Hematopoietic multipotent progenitor cell treated with erythropoietin and hydrocortisone succinate and interleukin-3 and kit ligand, for 17 days (in vitro differentiated cells): ENCODE results near the gene AGAP1.

Experiments used
- DNase-seq: peaks from one replicate; pipeline ENCODE4 v3.0.0-alpha.2; 2015; ENCODE audit warnings: low spot score

AGAP1 gene

GRCh38 chr2:235850289-235850688, 356.4 kb downstream of the AGAP1 start:
- DNase-seq: no peak

- DNase-seq: no peak
Observed at GRCh38 chr2:235850771-235851551, 357.1 kb downstream of the AGAP1 start.

- no peak for DNase-seq
Observed at GRCh38 chr2:235851828-235852525, 358.1 kb downstream of the AGAP1 start.

- no peak for DNase-seq
Observed at GRCh38 chr2:235852526-235852920, 358.7 kb downstream of the AGAP1 start.

GRCh38 chr2:235854276-235854675, 360.4 kb downstream of the AGAP1 start:
- DNase-seq: no peak

- DNase-seq: no peak
Observed at GRCh38 chr2:235855011-235855410, 361.2 kb downstream of the AGAP1 start.

GRCh38 chr2:235856151-235856854, 362.5 kb downstream of the AGAP1 start:
- DNase-seq: no peak

GRCh38 chr2:235857598-235857997, 363.8 kb downstream of the AGAP1 start:
- DNase-seq: no peak

GRCh38 chr2:235858881-235859280, 365.0 kb downstream of the AGAP1 start:
- DNase-seq: no peak

GRCh38 chr2:235859651-235860050, 365.8 kb downstream of the AGAP1 start:
- DNase-seq: no peak

- no peak for DNase-seq
Observed at GRCh38 chr2:235860111-235860510, 366.3 kb downstream of the AGAP1 start.

- no peak for DNase-seq
Observed at GRCh38 chr2:235860871-235861270, 367.0 kb downstream of the AGAP1 start.

GRCh38 chr2:235861383-235861782, 367.5 kb downstream of the AGAP1 start:
- no peak for DNase-seq

GRCh38 chr2:235863414-235863813, 369.6 kb downstream of the AGAP1 start:
- no peak for DNase-seq

GRCh38 chr2:235864302-235864701, 370.5 kb downstream of the AGAP1 start:
- DNase-seq: no peak

- DNase-seq: no peak
Observed at GRCh38 chr2:235864733-235865515, 371.1 kb downstream of the AGAP1 start.

- DNase-seq: no peak
Observed at GRCh38 chr2:235866373-235866772, 372.5 kb downstream of the AGAP1 start.

GRCh38 chr2:235868224-235868623, 374.4 kb downstream of the AGAP1 start:
- DNase-seq: no peak

GRCh38 chr2:235868645-235869044, 374.8 kb downstream of the AGAP1 start:
- DNase-seq: no peak

GRCh38 chr2:235870515-235870914, 376.7 kb downstream of the AGAP1 start:
- no peak for DNase-seq

- DNase-seq: no peak
Observed at GRCh38 chr2:235876099-235876679, 382.3 kb downstream of the AGAP1 start.
